GM18517 (cell line): ENCODE results near the gene SF3B3.
"Not testable (repeated sequence)": the region's sequence is repeated elsewhere in the genome, so short reads cannot be mapped to it uniquely, and the experiment has no call there.

Experiments used
- ATAC-seq: cut with Tn5 transposase; IDR thresholded peaks from one replicate; pipeline ENCODE4 v1.9.1; 2021; ENCODE audit warnings: mild to moderate bottlenecking, moderate library complexity; ENCODE audit not compliant: unreplicated experiment

SF3B3 gene

GRCh38 chr16:70586731-70587130 is 63.1 kb downstream of the SF3B3 start:
- no peak for ATAC-seq

- ATAC-seq: no peak
Observed at GRCh38 chr16:70588565-70588964, 64.9 kb downstream of the SF3B3 start.

- ATAC-seq: not testable (repeated sequence)
Observed at GRCh38 chr16:70589416-70589815, 65.8 kb downstream of the SF3B3 start.

- ATAC-seq: no peak
Observed at GRCh38 chr16:70589998-70590471, 66.4 kb downstream of the SF3B3 start.

DNA sequence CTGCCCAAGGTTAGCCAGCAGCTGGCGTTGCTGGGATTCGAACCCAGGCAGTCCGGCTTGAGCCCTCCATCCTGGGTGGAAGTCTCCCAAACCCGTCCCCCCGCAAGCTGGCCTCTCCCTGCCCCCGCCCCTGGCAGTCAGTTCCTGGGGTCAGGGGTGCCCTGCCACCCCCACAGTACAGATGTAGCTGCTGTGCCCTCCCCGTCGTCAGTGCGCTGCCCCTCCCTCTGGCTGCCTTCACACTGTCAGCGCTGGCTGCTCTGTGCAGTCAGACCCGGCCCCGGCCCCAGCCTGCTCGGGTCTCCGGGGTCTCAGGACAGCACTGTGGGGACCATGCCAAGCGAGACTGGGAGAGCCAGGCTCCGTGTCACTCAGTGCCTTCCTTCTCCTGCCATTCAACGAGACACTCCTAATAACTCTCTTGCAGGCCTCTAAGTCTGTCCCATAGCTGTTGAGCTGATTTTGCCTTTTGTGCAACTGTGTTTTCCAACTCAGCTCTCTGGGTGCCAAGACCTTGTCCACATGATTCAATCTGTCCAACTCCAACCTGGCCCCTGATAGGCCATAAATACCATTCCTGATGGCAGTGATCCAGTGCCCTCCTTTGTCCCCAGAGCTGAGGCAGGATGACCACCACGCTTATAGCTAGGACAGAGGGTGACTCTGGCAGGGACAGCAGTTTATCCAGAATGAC is 67.3 kb downstream of the SF3B3 start:
- ATAC-seq: no peak

DNA sequence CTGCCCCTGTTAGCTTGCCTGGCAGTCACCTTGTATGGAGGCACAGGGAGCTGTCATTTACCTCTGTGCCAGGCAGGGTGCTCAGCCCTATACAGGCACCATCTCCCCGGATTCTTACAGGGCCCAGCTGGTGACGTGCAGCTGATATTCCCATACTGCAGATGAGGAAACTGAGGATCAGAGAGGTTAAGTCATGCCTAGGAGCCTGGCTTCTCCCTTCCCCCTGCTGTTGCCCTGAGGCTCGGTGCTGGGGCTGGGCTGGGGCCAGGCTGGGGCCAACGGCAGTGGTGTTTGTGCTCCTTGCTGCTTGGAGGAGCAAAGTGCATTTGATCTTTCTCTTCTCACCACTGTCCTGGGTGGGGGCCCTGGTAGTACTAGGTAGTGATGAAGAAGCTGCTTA is 68.0 kb downstream of the SF3B3 start:
- ATAC-seq: no peak

- ATAC-seq: no peak
Observed at GRCh38 chr16:70592106-70592571, 68.5 kb downstream of the SF3B3 start.

DNA sequence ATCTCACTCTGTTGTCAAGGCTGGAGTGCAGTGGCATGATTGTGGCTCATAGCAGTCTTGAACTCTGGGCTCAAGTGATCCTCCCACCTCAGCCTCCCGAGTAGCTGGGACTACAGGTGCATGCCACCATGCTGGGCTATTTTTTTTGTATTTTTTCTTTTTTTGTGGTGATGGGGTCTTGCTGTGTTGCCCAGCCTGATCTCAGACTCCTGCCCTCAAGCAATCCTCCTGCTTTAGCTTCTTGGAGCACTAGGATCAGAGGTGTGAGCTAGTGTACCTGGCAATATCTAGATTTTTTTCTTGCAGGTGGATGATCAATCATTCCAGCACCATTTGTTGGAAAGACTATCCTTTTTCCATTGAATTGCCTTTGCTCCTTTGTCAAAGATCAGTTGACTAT is 69.9 kb downstream of the SF3B3 start:
- no peak for ATAC-seq

GRCh38 chr16:70594569-70594968 is 71.0 kb downstream of the SF3B3 start:
- ATAC-seq: no peak

DNA sequence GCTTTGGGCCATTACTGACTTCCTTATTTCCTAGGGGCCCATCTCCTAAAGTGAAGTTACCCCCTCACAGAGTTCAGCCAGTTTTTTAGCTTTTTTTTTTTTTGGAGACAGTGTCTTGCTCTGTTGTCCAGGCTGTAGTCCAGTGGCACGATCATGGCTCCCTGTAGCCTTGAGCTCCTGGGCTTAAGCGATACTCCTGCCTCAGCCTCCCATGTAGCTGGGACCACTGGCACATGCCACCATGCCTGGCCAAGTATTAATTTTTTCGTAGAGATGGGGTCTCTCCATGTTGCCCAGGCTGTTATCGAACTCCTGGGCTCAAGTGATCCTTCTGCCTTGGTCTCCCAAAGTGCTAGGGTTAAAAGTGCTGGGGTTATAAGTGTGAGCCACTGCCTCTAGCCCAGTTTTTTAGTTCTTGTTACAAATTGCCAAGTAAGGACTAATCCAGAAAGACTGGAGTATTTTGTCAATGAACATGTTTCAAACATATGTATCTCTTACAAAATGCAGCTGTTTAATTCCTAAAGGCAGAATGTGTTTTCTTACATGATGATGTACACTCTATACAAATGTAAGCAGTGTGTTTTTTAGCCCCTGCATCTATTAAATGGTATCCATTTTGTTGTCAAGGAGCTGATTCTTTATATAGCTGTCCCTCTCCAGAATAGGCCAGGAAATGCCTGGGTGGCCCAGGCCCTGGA is 73.7 kb downstream of the SF3B3 start:
- ATAC-seq: no peak

DNA sequence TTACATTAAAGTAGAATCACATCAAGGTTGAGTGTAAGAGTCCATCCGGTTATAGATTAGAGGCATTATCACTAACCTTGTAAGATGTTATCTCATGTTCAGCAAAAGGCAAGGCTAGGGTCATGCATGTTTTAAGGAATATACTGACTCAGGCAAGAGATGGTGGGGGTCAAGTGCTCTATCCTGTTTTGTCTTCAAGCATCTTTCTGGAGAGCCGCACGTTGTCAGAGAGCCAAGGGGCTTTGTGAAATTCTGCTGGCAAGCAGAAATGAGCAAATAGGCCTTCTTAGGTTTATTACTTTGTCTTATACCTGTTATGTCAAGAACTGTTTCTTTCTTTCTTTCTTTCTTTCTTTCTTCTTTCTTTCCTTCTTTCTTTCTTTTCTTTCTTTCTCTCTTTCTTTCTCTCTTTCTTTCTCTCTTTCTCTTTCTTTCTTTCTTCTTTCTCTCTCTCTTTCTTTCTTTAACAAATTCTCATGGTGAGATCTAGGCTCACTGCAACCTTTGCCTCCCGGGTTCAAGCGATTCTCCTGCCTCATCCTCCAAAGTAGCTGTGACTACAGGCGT is 75.4 kb downstream of the SF3B3 start:
- no peak for ATAC-seq

GRCh38 chr16:70600730-70601129 is 77.1 kb downstream of the SF3B3 start:
- ATAC-seq: no peak

- ATAC-seq: no peak
Observed at GRCh38 chr16:70601576-70602575, 78.3 kb downstream of the SF3B3 start.

DNA sequence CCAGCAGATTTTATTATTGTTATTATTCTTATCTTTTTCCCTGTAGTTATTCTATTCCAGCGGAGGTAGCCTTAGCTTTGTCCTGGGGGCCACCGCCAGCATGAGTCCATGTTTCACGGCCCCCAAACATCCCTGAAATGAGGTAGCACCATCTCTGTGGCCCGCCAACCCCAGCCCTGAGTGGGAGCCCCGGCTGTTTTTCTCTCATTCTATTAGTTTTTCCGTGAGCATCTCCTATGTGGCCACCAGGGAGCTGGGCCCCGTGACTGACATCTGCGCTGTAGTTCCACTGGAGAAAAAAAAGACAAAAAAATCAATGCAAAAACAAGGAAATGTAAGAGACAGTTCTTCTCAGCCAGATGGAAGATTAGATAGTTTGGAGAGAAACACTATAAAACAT is 79.2 kb downstream of the SF3B3 start:
- no peak for ATAC-seq

- ATAC-seq: no peak
Observed at GRCh38 chr16:70604407-70605282, 81.0 kb downstream of the SF3B3 start.

GRCh38 chr16:70605283-70605657 is 81.7 kb downstream of the SF3B3 start:
- no peak for ATAC-seq

DNA sequence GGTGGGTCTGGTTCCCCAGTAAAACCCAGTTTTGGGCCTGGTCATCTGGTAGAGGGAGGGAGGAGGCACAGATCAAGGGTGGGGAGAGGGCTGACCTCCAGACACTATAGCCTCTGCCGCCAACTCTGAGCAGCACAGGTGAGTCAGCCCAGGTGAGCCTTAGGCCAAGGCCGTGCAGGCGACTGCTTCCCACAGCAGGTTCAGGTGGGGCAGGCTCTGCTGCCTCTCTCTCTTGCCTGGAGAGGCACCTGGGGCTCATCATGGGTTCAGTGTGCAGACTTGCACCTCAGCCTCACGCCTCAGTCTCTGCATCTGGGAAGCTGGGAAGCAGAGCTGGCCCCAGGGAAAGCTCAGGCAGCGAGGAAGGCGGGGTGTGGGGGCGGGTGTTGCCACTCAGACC is 84.9 kb downstream of the SF3B3 start:
- no peak for ATAC-seq

- no peak for ATAC-seq
Observed at GRCh38 chr16:70610273-70611223, 86.9 kb downstream of the SF3B3 start.

DNA sequence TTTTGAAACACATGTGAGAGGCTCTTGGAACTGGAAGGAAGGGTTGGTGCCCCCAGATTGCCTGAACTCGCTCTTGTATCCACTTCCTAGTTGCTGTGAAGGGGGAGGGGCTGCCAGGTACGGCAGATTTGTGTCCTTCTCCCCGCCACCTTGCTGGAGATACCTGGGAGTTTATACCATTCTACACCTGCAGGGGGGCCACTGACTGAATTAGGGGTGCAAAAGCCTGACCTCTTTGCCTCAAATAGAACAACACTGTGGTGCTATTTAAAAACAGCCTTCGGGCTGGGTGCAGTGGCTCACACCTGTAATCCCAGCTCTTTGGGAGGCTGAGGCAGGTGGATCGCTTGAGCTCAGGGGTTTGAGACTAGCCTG is 87.6 kb downstream of the SF3B3 start:
- no peak for ATAC-seq
